ENCODE data around the gene PGLYRP4.

PGLYRP4 gene

GRCh38 chr1:153375511-153375910 lies 26.9 kb upstream of the PGLYRP4 start, which contains the start of gene S100A12:
TSS of gene S100A12 (minus strand) at chr1:153375621. CDS start at chr1:153374592, 1,029 bp downstream.
- no peak for DNase-seq (ENCODE audit: low read depth)

- no peak for DNase-seq (ENCODE audit: low read depth)
Measured at GRCh38 chr1:153374071-153374470, 25.4 kb upstream of the PGLYRP4 start.

- DNase-seq (ENCODE audit: low read depth), result no peak
Measured at GRCh38 chr1:153372571-153372970, 23.9 kb upstream of the PGLYRP4 start.

- DNase-seq (ENCODE audit: low read depth), result no peak
Measured at GRCh38 chr1:153371231-153371630, 22.6 kb upstream of the PGLYRP4 start.

GRCh38 chr1:153370146-153370545 lies 21.5 kb upstream of the PGLYRP4 start:
- no peak for DNase-seq (ENCODE audit: low read depth)

- no peak for DNase-seq (ENCODE audit: low read depth)
Measured at GRCh38 chr1:153368495-153368894, 19.9 kb upstream of the PGLYRP4 start.

GRCh38 chr1:153367090-153367489 lies 18.4 kb upstream of the PGLYRP4 start:
- DNase-seq (ENCODE audit: low read depth), result no peak

GRCh38 chr1:153366261-153366660 lies 17.6 kb upstream of the PGLYRP4 start:
- no peak for DNase-seq (ENCODE audit: low read depth)

GRCh38 chr1:153365696-153366095 lies 17.1 kb upstream of the PGLYRP4 start:
- no peak for DNase-seq (ENCODE audit: low read depth)

- no peak for DNase-seq (ENCODE audit: low read depth)
Measured at GRCh38 chr1:153364766-153365666, 16.4 kb upstream of the PGLYRP4 start.

- no peak for DNase-seq (ENCODE audit: low read depth)
Measured at GRCh38 chr1:153364156-153364555, 15.5 kb upstream of the PGLYRP4 start.

GRCh38 chr1:153363641-153364040 lies 15.0 kb upstream of the PGLYRP4 start:
- DNase-seq (ENCODE audit: low read depth), result no peak

- DNase-seq (ENCODE audit: low read depth), result no peak
Measured at GRCh38 chr1:153362187-153362775, 13.6 kb upstream of the PGLYRP4 start.

GRCh38 chr1:153361480-153362109 lies 13.0 kb upstream of the PGLYRP4 start:
- no peak for DNase-seq (ENCODE audit: low read depth)

GRCh38 chr1:153360592-153361479 lies 12.2 kb upstream of the PGLYRP4 start:
- no peak for DNase-seq (ENCODE audit: low read depth)

GRCh38 chr1:153360190-153360589 lies 11.5 kb upstream of the PGLYRP4 start:
- no peak for DNase-seq (ENCODE audit: low read depth)

GRCh38 chr1:153359241-153359640 lies 10.6 kb upstream of the PGLYRP4 start:
- no peak for DNase-seq (ENCODE audit: low read depth)

- no peak for DNase-seq (ENCODE audit: low read depth)
Measured at GRCh38 chr1:153358691-153358975, 10.0 kb upstream of the PGLYRP4 start.

GRCh38 chr1:153357853-153358690 lies 9.4 kb upstream of the PGLYRP4 start, which contains the start of gene S100A9:
TSS of gene S100A9 (plus strand) at chr1:153357854. CDS start at chr1:153358284, 430 bp downstream.
- no peak for DNase-seq (ENCODE audit: low read depth)

GRCh38 chr1:153357076-153357852 lies 8.6 kb upstream of the PGLYRP4 start:
- no peak for DNase-seq (ENCODE audit: low read depth)
